ENCODE data around the gene GPN2. TPM values are rescaled to one million over a fixed set of nuclear protein-coding genes. Genes with fewer than 3 reads are reported as not detected.

Gene GPN2
- polyA plus RNA-seq, 3 donors, result 8.3 to 15.9 (median 9.6) TPM

- peaks cover 0 to 4% (median 4%) of the 10 kb centered on the region in 3 donors for H3K27me3 Mint-ChIP-seq (ENCODE audit: low read depth in 3 of 3)
- Histone ChIP-seq H3K27me3 (ENCODE audit: control insufficient read depth in 2 of 2, insufficient read depth in 2 of 2, low read length in 2 of 2) (no peaks in the 10 kb centered on the region), H4K20me1 (ENCODE audit: insufficient read depth, low read length) (peaks cover 12% of the 10 kb centered on the region), H3K9me3 (replicated peaks in 1 of 2; ENCODE audit: control insufficient read depth in 1 of 2, insufficient read depth in 1 of 2, low read length in 2 of 2) (no peaks in the 10 kb centered on the region), H3K4me1 (ENCODE audit: control insufficient read depth in 1 of 2, insufficient read depth in 2 of 2, low read length in 2 of 2) (no peaks in the 10 kb centered on the region), H3K79me2 (ENCODE audit: insufficient read depth, low read length) (no peaks in the 10 kb centered on the region), H3K36me3 (replicated peaks in 1 of 2; ENCODE audit: control insufficient read depth in 1 of 2, insufficient read depth in 2 of 2, low read length in 2 of 2) (peaks cover 26 to 45% of the 10 kb centered on the region in 2 donors), H3K4me3 (replicated peaks in 1 of 3; ENCODE audit: low read depth in 2 of 3, low read length in 3 of 3) (no peak overlapping the region), H2AFZ (ENCODE audit: insufficient read depth, low read depth, low read length, poor library complexity, severe bottlenecking) (no peak overlapping the region), H3K4me2 (replicated peaks; ENCODE audit: extremely low read depth, low read length, poor library complexity, severe bottlenecking) (no peak overlapping the region), H3K9ac (ENCODE audit: insufficient read depth, low read length, poor library complexity, severe bottlenecking) (no peak overlapping the region), H3K27ac (ENCODE audit: low read depth in 1 of 2, low read length in 2 of 2) (no peak overlapping the region)
- peaks cover 5% of the 10 kb centered on the region for H3K4me1 Mint-ChIP-seq
- intact Hi-C loops (cut with micrococcal nuclease), result no loop called here
- no peaks in the 10 kb centered on the region for H3K9me3 Mint-ChIP-seq
- H3K4me3 Mint-ChIP-seq, result no peak overlapping the region
- H3K36me3 Mint-ChIP-seq, result peaks cover 27 to 46% of the 10 kb centered on the region in 2 donors
- TF ChIP-seq, protein P1, sequence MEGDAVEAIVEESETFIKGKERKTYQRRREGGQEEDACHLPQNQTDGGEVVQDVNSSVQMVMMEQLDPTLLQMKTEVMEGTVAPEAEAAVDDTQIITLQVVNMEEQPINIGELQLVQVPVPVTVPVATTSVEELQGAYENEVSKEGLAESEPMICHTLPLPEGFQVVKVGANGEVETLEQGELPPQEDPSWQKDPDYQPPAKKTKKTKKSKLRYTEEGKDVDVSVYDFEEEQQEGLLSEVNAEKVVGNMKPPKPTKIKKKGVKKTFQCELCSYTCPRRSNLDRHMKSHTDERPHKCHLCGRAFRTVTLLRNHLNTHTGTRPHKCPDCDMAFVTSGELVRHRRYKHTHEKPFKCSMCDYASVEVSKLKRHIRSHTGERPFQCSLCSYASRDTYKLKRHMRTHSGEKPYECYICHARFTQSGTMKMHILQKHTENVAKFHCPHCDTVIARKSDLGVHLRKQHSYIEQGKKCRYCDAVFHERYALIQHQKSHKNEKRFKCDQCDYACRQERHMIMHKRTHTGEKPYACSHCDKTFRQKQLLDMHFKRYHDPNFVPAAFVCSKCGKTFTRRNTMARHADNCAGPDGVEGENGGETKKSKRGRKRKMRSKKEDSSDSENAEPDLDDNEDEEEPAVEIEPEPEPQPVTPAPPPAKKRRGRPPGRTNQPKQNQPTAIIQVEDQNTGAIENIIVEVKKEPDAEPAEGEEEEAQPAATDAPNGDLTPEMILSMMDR (IDR thresholded peaks at IDR 0.05), result no peak
- peak overlapping the region in 1 of 7 donors; percentile 2 for H3K27ac Mint-ChIP-seq
- no CpG with 5 or more reads among the region's 4 CpGs for WGBS (ENCODE audit: insufficient coverage)
- DNase-seq, result no peak
Measured at GRCh38 chr1:26858160-26858559, 31.9 kb downstream of the GPN2 start.

GRCh38 chr1:26857473-26858060, 32.5 kb downstream of the GPN2 start:
- Histone ChIP-seq H3K4me2 (replicated peaks; ENCODE audit: extremely low read depth, low read length, poor library complexity, severe bottlenecking) (no peak overlapping the region), H3K9ac (ENCODE audit: insufficient read depth, low read length, poor library complexity, severe bottlenecking) (no peak overlapping the region), H4K20me1 (ENCODE audit: insufficient read depth, low read length) (peaks cover 18% of the 10 kb centered on the region), H3K4me3 (replicated peaks in 1 of 3; ENCODE audit: low read depth in 2 of 3, low read length in 3 of 3) (no peak overlapping the region), H3K9me3 (replicated peaks in 1 of 2; ENCODE audit: control insufficient read depth in 1 of 2, insufficient read depth in 1 of 2, low read length in 2 of 2) (no peaks in the 10 kb centered on the region), H3K4me1 (ENCODE audit: control insufficient read depth in 1 of 2, insufficient read depth in 2 of 2, low read length in 2 of 2) (no peaks in the 10 kb centered on the region), H3K27ac (ENCODE audit: low read depth in 1 of 2, low read length in 2 of 2) (no peak overlapping the region), H3K27me3 (ENCODE audit: control insufficient read depth in 2 of 2, insufficient read depth in 2 of 2, low read length in 2 of 2) (no peaks in the 10 kb centered on the region), H3K36me3 (replicated peaks in 1 of 2; ENCODE audit: control insufficient read depth in 1 of 2, insufficient read depth in 2 of 2, low read length in 2 of 2) (peaks cover 31 to 51% of the 10 kb centered on the region in 2 donors), H2AFZ (ENCODE audit: insufficient read depth, low read depth, low read length, poor library complexity, severe bottlenecking) (no peak overlapping the region), H3K79me2 (ENCODE audit: insufficient read depth, low read length) (no peaks in the 10 kb centered on the region)
- DNase-seq, result no peak
- Mint-ChIP-seq H3K4me1 (peaks cover 2% of the 10 kb centered on the region), H3K4me3 (no peak overlapping the region), H3K27me3 (ENCODE audit: low read depth in 3 of 3) (peaks cover 0 to 3% (median 3%) of the 10 kb centered on the region in 3 donors), H3K36me3 (peaks cover 33 to 52% of the 10 kb centered on the region in 2 donors), H3K27ac (peak overlapping the region in 1 of 7 donors; percentile 2), H3K9me3 (no peaks in the 10 kb centered on the region)
- intact Hi-C loops (cut with micrococcal nuclease), result no loop called here
- TF ChIP-seq, protein P1 (IDR thresholded peaks at IDR 0.05), result no peak
- 93% methylated on average over 5 of the region's 8 CpGs for WGBS (ENCODE audit: insufficient coverage)
